ENCODE data around the gene MYBPC1.

GRCh38 chr12:101675555-101675954 lies 80.8 kb downstream of the MYBPC1 start:
- TF ChIP-seq EZH2 (IDR thresholded peaks at IDR 0.05; ENCODE audit: borderline replicate concordance, insufficient read depth, low read depth, low read length, poor library complexity, severe bottlenecking) (no peak), CTCF (IDR thresholded peaks at IDR 0.05) (no peak)
